GM12873 (cell line): ENCODE measurements around the gene CXCL5.

Source experiments
- TF ChIP-seq, protein P1 (sequence below): IDR thresholded peaks from 2 replicates; pipeline ENCODE4 v1.5.1; 2012; ENCODE audit warnings: low read depth, mild to moderate bottlenecking, moderate library complexity, low read length, control low read depth; ENCODE audit not compliant: insufficient read depth; ENCODE audit errors: missing control alignments

CXCL5 gene

GRCh38 chr4:74030285-74030684 is 31.8 kb upstream of the CXCL5 start:
- TF ChIP-seq, protein P1, sequence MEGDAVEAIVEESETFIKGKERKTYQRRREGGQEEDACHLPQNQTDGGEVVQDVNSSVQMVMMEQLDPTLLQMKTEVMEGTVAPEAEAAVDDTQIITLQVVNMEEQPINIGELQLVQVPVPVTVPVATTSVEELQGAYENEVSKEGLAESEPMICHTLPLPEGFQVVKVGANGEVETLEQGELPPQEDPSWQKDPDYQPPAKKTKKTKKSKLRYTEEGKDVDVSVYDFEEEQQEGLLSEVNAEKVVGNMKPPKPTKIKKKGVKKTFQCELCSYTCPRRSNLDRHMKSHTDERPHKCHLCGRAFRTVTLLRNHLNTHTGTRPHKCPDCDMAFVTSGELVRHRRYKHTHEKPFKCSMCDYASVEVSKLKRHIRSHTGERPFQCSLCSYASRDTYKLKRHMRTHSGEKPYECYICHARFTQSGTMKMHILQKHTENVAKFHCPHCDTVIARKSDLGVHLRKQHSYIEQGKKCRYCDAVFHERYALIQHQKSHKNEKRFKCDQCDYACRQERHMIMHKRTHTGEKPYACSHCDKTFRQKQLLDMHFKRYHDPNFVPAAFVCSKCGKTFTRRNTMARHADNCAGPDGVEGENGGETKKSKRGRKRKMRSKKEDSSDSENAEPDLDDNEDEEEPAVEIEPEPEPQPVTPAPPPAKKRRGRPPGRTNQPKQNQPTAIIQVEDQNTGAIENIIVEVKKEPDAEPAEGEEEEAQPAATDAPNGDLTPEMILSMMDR, result no peak

- TF ChIP-seq, protein P1, result no peak
Observed at GRCh38 chr4:74028504-74028903, 30.0 kb upstream of the CXCL5 start.

- TF ChIP-seq, protein P1, result no peak
Observed at GRCh38 chr4:74023709-74024108, 25.2 kb upstream of the CXCL5 start.

GRCh38 chr4:74021601-74022000 is 23.1 kb upstream of the CXCL5 start:
- TF ChIP-seq, protein P1, result no peak

GRCh38 chr4:74018771-74019170 is 20.3 kb upstream of the CXCL5 start:
- TF ChIP-seq, protein P1, result no peak

- TF ChIP-seq, protein P1, result no peak
Observed at GRCh38 chr4:74018116-74018515, 19.6 kb upstream of the CXCL5 start.

GRCh38 chr4:74016068-74016467 is 17.6 kb upstream of the CXCL5 start:
- TF ChIP-seq, protein P1, result no peak
